Measurements from ENCODE around the gene DCANP1.

DNA sequence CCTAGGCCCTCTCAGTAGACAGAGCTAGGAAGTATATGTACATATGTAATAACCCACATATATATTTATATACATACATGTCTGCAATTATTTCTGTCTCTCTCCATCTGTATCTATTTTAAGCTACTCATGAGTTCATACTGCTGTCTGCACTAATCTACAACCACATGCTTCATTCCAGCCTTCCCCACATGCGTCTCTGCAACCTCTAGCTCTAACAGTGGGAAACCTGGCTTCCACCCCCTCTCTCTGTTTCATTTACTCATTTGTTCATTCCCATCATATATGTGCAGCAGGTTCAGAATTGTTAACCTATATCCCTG lies 23.3 kb downstream of the DCANP1 start:
- TF ChIP-seq FOXP2 (optimal IDR thresholded peaks at IDR 0.05; ENCODE audit: control extremely low read depth, extremely low read length, insufficient read depth) (no peak), EZH2 (IDR thresholded peaks at IDR 0.05) (no peak), POLR2AphosphoS5 (IDR thresholded peaks at IDR 0.05; ENCODE audit: borderline replicate concordance, low read depth, low read length) (no peak)
